Measurements from ENCODE around the gene HMCN1. TPM values are rescaled to one million over a fixed set of nuclear protein-coding genes. Genes with fewer than 3 reads are reported as not detected.

Gene HMCN1
- total RNA-seq, 1 donor from 2014 or later, result 1.9 TPM

DNA sequence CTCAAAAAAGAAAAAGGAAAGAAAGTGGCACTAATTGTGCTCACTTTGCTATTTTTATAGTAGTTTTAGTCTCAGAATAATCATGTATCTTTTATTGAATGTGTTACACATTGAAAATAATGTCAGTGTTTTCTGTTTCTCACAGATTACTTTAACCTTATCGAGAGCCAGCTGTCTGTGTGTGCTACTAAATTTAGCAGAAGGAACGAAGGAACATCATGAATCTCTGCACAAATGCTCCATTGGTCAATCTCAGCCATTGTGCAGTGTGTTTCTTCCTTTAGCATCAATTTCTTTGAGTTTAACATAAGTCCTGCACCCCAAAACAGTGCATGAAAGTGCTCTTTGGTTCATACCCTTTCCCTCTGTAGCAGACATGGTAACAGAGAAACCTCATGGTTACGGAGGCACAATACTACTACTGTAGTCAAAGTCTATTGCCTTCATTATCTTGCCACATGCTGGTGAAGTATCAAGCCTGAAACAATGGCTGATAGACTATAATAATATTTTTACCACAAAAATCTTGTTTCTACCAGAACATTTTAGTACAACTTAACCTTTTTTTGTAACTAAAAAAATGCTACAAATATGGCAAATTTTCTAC, 310.0 kb downstream of the HMCN1 start:
- no peak for ATAC-seq

DNA sequence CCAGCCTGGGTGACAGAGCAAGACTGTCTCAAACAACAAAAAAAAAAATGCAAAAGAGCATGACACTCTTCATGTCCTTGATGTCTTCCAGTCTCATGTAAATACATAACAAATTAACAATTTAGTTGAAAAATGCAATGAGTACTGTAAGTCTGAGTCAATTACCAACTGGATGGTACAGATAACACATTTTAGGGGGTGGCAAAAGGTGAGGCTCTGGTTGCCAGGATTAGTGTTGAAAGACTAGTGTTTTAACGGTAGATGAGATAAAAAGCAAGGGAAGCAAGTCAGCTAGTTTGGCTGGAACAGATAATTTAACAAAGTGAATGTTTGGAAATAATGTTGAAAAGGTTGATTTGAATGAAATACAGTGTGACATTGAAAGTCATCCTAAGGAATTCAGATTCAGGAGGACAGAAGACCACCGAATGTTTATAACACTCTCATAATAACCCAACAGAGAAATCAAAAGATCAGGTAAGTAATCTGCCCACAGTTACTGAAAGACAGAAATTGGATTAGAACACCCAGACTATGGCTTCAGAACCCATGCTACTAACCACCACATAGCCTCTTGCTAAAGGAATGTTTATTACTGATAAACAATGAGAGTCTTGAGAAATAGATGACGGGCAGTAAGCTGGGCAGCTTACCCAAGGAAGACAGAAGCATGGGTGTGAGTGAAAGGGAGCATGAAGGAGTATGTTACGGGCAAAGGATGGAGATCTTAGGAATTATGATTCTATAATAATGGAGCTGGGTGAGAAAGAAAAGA, 312.4 kb downstream of the HMCN1 start:
- ATAC-seq, result no peak

DNA sequence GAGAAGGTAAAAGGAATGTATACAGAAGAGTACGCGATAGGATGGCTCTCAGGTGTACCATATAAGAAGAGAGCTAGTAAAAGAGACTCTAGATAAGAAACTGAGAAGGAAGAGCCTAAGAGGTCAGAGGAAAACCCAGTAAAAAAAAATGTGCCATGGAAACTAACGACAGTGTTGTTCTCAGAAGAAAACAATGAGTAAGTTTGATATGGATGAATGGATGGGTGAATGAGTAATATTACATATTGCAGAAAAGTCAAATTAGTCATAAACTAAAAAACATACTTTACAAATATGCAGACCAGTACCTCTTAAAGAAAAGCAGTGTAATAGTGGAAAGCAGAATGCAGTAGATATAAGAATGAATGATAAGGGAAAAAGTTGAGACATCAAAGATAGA, 316.2 kb downstream of the HMCN1 start:
- peak; percentile 56 for ATAC-seq

DNA sequence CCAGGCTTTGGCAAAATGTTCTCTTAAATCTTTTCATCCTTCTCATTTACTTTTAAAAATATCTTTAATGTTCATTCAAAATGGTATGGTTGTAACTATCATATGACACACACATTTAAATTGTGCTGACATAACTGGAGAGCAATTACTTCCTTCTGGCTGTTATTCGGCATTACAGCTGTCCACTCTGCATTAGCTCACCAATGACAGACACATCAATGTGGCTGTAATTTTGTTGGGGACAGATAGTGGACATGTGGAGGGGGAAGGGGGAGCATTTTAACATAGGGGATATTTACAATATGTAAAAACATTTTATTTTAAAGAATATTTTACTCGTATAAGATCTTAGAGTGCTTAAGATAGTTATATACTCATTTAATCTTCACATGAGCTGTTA, 319.8 kb downstream of the HMCN1 start:
- ATAC-seq, result no peak

DNA sequence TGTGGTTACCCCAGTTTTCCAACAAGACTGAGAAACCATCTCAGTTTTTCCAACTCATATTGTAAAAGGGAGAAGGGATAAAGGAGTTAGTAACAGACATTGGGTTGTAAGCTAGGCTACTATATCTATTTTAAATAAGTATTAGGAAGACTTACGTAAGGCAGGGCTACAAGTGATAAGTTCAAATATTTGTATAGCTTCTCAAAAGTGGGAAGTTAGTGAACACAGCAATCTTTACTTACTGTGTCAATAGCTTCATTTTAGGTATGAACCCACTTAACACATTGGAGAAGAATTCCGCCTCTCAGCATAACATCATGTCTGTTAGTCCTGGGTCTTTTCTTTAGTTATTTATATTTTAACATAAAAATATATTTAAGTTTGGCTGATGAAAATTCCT, 320.7 kb downstream of the HMCN1 start:
- no peak for ATAC-seq

DNA sequence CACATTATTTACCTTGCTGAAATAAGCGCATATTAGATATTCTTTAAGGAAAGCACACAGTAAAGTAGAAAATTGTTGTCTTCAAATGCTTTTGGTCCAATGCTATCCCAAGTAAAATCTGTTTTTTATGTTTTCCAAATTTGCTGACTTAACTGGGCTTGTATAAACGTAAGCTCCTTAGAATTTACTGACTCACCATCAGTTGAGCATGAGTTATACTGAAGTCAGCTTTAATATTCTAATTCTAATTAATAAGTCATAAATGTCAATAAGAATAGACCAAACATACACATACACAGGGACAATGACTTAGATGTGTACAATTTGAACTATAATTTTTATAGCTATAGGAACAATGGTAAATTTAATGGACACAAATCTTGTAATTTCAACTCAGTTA, 321.7 kb downstream of the HMCN1 start:
- ATAC-seq, result no peak

DNA sequence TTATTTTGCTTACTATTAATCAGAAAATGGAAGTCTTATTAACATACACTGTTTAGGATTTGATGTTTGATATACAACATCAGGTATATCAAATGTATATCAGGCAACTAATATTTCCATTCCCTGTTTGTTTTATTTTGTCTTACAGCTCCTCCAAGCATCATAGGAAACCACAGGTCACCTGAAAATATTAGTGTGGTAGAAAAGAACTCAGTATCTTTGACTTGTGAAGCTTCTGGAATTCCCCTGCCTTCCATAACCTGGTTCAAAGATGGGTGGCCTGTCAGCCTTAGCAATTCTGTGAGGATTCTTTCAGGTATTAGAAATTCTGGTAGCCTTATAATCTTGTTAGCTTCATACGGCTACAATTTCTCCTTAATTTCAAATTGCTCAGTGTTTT, 322.9 kb downstream of the HMCN1 start:
- no peak for ATAC-seq

DNA sequence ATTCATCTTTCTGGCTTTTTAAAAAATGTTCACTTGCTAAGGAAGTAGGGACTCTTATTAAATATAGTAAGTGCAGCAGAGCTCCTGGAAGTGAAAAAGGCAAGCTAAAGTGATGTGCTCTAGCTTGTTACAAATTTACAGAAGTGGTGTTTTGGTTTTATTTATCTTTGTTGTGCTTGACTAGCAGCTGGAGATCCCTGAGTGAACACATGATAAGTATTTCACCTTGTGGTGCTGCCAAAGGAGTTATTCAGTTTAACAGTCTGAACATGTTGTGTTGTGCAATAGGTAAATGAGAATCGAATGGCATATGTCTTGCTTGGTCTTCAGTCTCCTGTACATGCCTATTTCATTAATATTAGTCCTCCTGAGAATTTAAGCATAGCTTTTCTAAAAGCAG, 325.1 kb downstream of the HMCN1 start:
- peak; percentile 94 for ATAC-seq

DNA sequence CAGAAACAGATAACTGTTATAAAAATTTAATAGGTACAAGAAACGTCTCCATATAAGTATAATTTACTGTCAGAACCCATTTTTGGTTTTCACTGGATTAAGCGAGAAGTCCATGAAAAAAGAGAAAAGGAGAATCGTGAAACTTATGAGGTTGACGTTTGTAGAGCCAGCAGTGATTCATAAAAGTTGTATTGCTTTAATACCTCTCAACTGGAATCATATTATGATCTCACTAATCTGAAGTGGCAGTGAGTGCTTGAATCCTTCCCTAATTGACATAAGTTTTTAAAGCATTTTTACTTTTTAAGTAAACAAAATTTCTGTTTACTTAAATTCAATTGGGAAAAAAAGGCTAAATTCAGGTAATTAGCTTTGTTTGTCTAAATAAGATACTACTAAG, 325.6 kb downstream of the HMCN1 start:
- peak; percentile 52 for ATAC-seq

DNA sequence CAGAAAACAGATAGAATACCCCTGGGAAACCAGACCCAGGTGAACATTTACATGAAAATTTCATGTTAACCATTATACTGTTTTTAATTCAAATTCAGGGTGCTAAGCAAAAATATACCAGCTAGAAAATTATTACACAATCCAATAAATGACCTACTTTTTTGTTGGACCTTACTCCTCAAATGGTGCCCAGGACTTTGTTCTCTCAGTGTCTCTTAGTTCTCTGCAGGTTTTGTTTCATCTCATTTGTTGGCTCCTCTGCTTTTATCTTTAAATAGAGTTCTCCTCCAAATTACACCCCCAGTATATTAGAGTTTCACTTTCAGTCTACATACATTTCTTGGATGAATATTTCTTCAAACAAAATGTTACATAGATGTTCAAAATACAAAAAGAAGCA, 326.0 kb downstream of the HMCN1 start:
- ATAC-seq, result no peak

DNA sequence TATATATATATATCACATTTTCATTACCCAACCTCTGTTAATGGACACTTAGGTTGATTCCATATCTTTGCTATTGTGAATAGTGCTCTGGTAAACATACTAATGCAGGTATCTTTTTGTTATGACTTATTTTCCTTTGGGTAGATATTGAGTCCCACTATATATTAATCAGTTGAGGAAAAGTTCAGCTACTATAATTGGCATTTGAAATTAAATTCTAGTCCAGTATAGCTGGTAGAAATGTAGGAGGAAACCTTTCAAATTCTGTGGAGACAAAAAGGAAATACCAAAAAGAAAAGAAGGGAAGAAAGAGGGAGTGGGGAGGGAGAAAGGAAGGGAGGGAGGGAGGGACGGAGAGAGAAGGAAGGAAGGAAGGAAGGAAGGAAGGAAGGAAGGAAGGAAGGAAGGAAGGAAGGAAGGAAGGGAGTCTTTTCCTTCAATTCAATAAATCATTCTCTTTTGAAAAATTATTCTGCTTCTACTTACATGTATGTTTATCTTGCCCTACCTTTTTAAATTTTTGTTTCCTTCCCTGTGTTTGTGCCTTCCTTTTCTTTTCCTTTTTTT, 329.0 kb downstream of the HMCN1 start:
- no peak for ATAC-seq

DNA sequence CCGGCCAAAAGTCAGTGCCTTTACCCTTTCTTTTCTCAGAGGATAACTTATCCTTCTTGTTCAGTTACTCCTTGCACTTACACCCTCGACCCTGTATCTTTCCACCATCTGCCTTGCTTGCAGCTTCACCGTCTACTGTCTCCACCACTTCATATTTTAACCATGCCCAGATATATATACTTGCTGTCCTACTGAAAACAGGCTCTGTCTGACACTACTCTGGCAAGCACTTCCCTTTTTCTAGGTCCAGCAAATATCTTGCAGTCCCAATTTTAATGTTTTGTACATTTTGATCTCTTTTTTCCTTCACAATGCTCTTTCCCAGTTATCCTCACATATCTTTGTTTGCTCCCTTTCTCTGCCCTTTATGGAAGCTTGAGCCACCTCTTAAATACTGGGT, 332.2 kb downstream of the HMCN1 start:
- ATAC-seq, result no peak

DNA sequence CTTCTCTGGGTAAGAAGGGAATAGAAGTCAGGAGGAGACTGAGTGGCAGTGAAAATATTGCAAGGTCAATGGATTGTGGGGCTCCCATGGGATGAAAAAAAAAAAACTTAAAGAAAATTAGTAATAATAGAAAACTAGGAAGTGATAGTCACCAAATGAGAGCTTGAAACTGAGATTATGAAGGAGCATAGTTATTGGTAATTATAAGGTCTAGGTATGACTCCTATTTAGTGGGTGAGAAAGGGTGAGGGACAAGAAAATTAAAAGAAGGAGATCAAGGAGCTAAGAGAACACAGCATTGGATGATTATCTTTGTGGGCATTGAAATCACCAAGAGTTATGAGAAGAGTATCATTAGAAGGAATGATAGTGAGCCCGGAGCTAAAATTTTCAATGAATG, 339.5 kb downstream of the HMCN1 start:
- ATAC-seq, result no peak

DNA sequence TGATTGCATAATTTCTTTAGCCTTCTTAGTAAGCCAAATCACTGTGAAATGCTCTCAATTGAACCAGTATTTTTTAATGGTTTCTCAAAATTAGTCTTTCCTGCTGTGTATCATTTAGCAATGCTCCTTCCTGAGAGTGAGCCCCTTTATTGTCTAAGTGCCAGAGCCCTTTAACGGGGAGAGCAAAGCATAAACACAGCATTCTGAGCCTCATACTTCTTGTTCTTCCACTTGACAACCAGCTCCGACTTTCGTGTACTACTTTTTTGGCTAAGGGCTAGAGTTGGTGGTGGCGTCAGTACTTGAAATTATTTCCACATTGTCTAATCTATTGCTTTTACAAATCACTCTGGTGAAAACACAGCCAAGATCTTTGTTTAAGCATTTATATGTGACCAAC, 341.8 kb downstream of the HMCN1 start:
- ATAC-seq, result no peak

DNA sequence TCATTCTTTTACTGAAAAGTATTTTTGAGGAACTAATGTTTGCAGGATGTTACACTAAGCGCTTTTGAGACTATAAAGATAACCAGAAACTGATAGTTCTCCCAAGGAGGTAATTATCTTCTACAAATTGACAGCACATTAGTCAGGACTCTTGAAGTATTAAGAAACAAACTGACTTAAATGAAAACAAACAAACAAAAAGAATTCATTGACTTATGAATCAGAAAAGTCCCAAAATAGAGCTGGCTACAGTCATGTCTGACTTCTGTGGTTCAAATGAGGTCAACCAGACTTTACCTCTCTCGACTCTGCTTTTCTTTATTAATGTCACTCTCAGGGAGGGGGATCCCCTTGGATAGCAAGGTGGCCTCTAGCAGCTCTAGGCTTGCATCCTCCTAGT, 344.1 kb downstream of the HMCN1 start:
- no peak for ATAC-seq

DNA sequence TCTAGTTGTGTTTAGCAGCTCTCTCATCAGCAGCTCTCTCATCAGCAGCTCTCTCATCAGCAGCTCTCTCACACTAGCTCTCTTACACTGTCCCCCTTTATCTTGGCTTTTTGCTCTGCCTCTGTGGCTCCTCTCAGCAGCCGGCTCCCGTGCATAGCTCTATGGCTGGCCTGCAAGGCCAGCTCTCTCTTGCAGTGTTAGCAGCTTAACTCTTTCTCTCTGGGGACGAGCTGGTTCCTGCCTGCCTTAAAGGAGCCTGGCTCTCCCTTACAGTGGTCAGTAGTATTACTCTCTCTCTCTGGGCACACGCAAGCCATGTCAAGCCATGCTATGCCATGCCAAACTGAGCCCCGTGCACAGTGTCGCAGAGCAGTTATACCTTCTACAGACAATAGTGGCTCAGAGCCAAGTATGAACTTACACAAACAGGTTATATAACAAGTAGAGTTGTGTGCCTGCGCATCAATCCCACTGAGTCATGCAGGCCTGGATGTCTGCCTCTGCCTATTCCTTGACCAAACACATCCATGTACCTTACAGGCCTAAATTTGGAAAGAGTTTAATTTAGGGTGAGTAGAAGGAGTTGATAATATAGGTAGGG, 345.0 kb downstream of the HMCN1 start:
- ATAC-seq, result peak; percentile 61

DNA sequence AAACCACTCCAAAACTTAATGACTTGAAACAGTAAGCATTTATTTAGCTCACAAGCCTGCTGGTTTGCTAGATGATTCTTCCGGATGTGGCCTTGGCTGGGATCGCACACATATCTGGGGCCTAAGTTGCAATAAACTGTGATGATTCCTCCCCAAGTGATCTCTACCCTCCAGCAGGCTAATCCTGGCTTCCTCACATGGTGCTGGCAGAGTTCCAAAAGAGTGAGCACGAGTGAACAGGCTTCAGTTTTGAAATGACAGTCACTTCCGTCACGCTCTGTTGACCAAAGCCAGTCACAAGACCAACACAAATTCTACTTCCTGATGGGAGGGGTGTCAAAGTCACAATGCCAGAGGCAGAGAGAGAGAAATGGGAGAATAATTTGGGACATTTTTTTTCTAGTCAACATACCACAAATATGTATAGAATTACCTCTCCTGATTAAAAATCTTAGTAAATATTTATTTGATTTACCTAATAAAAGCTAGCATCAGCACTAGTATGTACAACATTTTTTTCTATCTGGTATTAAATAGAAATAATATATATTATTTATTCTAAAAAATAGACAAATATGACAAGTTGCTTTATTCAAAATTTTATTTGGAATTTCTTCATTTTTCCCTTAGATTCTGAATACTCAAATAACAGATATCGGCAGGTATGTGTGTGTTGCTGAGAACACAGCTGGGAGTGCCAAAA, 348.2 kb downstream of the HMCN1 start:
- peak; percentile 80 for ATAC-seq

DNA sequence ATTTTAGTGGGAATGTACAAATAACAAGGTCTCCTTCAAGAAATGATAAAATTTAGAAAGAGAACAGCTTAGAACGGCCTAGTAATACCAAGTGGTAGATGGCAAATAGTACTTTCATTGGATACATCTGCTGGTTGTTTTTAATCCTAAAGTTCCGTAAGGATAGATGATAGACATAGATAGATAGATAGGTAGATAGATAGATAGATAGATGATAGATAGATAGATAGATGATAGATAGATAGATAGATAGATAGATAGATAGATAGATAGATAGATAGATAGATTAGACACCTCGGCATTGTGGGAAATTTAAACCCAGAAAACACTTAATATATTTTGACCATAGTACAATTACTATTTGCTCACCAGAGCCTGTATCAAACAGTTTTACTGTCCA, 352.4 kb downstream of the HMCN1 start:
- ATAC-seq, result no peak

DNA sequence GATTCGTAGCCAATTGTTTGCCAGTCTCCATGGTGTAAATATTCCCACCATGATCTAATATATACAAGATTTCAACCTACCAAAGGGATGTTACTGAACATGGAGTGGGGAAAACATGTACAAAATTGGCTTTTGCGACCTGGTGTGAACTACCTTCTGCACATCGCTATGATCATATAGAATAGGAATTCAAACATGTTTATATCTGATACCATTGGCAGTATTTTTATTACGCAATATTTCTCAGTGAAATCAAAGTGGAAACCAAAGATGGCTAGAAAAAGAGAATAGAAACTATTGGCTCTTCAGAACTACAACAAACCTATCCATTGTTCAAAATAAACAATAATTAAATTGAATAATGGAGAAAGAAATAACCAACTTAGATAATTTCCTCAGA, 355.7 kb downstream of the HMCN1 start:
- ATAC-seq, result no peak

DNA sequence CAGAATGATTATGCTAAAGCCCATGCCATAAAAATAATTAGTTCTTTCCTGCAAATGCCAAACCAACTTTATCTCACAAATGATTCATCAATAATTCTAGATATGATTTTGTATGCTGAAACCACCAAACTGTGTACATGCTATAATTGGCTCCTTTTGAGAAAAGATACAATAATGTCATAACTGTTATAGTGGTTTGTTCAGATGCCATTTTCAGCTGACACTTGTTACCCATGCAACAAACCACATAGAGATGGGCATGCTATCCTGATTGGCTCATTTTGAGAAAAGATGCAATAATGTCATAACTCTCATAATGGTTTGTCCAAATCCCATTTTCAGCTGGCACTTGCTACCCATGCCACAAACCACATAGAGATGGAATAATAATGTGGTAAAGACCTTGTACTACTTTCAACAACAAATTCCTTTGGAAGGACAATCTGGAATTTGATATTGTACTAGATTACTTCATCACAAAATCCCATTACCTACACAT, 357.1 kb downstream of the HMCN1 start:
- ATAC-seq, result no peak

DNA sequence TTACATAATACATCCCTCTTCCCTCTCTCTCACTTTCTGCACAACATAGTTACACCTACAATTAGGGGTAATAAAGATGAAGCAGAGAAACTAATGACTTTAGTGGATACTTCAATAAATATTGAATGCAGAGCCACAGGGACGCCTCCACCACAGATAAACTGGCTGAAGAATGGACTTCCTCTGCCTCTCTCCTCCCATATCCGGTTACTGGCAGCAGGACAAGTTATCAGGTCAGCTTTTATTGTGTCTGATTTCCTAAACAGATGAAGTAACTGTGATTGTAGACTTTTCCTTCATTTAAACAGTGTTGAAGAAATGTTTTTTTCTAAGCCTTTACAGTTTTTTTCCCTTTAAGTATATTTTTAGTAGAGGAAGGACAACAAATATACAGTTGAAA, 359.2 kb downstream of the HMCN1 start:
- no peak for ATAC-seq

DNA sequence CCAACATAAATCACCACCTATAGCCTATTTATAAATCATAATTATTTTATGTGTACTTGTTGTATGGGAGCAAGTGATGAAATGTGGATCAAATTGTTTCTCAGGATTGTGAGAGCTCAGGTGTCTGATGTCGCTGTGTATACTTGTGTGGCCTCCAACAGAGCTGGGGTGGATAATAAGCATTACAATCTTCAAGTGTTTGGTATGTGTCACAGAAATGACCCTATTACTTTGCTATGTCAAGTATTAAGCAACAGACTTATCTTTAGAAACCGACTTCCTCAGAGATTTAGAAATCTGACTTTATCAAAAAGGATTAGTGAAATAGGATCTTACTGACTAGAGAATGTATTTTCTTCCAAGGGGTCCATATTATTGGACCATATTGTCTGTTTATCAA, 360.0 kb downstream of the HMCN1 start:
- no peak for ATAC-seq
